Right renal cortex interstitium (tissue), 3 donors: ENCODE measurements around the gene IWS1. TPM values are rescaled to one million over a fixed set of nuclear protein-coding genes. Genes with fewer than 3 reads are reported as not detected.

ENCODE experiments used
- DNase-seq, 3 donors: peaks; one replicate each; pipeline ENCODE4 v3.0.0-alpha.2; 2013; ENCODE audit warnings: low read depth in 3 of 3, low spot score in 2 of 3
- polyA plus RNA-seq, 3 donors: library from polyadenylated mRNA; unstranded; fragments of 120-200 nt; gene quantifications; one replicate each; pipeline ENCODE4 v1.2.1, GENCODE V29; 2013; ENCODE audit not compliant: insufficient read length in 3 of 3

The IWS1 gene
- polyA plus RNA-seq, 3 donors: 72.3 to 77.6 (median 76.5) TPM

DNA sequence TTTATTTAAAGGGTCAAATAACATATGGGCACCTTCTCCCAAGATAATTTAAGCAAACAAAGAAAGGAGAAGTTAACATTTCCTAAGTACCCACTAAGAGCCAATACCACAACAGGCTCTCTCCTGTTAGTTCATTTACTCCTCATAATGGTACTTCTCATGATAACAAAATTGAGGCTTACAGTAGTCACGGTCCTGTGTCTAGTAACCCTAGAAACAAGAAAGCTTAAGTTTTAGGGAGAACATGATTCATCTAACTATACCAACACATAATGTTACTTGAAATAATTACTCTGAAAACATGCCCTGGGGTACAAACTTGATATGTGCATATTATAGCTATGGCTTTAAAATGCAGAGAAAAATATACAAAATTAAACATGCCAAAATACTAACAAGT is 19.8 kb downstream of the IWS1 start:
- no peak for DNase-seq

DNA sequence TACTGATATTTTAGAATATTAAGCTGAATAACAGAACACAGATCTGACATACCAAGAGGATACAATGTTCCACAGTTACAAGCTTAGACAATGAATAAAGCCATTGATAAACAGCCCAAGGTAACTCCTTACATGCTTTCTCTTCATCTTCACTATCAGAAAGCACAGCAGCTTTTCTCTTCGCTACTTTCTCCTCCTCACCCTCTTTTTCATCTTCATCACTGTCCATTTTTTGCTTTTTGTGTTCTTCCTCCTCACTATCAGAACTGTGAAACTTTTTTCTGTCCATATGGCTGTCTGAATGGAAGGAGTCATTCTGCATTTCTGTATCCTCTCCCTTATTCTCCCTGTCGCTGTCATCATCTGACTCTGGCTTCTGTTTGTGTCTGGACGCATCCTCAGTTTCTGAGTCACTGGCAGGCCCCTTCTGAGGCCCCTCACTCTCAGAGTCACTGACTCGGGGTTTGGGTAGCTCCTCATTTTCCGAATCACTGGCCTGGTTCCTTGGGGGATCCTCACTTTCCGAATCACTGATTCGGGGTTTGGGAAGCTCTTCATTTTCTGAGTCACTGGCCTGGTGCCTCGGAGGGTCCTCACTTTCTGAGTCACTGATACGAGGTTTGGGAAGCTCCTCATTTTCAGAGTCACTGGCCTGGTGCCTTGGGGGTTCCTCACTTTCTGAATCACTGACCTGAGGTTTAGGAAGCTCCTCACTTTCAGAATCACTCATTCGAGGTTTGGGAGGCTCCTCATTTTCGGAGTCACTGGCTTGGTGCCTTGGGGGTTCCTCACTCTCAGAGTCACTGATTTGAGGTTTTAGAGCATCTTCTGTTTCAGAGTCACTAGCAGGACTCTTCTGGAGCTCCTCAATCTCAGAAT is 21.5 kb downstream of the IWS1 start:
- no peak for DNase-seq

DNA sequence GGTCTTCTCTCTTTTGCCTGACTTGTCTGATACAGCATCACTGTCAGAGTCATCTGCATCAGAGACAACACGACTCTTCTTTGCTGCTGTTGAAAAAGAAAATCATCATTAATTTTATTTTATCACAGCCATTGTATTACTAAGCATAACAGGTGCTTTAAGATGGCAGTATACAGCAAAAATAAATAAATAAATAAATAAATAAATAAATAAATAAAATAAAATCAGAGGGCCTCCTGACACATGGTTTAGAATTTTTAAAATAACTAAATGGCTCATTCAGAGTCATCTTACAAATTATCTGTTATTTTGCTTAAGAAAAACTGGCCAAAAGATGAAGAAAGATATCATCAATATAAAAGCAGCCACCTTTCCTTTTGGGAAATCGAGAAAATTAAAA is 22.8 kb downstream of the IWS1 start:
- DNase-seq: no peak

DNA sequence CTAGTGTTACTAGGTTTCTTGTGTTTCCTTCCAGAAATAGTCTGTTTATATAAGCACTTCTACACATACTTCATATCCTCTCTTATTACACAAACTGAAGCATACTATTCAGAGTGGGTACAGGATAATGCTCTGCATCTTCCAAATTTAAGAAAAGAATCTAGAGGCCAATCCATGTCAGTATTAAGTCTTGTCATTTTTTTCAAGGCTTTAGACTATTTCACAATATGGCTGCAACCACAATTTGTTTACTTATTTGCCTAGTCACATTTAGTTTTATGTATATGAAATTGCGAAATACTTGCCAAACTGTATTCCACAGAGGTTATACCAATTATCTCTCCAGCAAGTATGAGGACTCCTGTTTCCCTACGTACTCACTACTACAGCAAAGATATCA is 27.9 kb downstream of the IWS1 start:
- no peak for DNase-seq

DNA sequence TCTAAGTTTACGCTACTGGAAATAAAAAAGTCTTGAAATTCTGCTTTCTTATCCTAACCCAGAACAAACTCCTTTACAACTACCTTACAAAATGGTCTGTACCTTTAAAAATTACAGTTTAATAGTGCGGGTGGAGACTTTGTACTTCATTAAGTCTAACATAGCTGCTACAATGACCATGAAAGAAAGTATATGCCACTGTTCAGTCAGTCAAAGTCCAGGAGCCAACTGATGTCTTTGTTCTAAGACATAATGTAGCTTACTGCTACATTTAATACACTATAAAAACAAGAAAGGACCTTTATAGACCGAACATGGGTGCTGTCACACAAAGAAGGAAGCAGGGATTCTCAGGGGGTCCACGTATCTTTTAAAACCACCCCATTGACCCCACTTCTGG is 36.0 kb downstream of the IWS1 start:
- DNase-seq: no peak

DNA sequence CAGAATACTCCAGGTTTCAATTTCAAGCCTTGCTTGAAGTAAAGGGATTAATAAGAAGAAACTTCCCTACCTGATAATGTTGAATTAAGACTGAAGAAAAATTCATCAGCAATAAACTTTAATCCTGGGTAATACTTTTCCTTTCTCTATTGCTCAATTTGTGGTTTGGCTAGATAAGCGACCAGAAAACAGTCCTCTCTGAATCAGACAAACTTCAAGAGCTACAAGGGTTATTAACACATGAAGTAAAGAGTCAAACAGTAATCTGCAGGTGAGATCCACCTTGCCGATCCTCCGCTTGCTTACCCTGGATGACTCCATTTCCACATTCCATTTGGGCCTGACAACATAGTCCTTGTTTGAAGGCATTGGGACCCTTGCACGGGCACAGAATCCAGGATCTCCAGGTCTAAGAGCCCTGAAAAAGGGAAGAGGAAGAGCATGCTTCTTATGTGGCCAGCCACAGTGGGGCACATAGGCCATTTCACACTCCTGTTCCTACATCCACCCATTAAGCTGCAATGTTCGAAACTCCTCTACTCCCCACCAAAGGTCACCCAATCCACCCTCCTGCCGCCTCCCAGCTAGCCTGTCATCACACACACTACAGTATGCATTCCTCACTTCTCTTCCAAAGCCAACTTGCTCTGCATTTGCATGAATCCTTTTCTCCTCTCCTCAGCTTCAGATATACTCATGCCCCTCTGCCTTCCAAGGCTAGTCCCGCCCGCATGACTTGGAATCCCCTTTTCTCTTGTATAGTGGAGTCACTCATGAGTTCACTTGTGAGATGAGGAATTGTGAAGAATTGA is 39.8 kb downstream of the IWS1 start:
- DNase-seq: no peak

DNA sequence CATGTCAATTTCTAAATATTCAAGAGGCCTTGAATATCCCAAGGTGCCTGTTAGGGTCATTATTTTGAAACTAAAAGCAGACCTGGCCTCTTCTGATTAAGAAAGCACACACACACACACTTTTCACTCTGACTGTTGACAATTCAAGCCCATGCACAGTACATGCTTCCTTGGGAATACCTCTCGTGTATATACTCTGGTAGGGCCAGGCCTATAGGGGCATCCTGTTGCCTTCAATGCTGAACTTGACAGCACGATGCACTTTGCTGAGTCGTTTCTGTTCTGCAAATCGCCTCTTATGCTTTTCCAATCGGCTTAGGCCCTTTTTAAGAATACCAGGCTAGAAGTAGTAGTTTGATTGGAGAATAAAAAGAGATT is 40.6 kb downstream of the IWS1 start:
- no peak for DNase-seq

DNA sequence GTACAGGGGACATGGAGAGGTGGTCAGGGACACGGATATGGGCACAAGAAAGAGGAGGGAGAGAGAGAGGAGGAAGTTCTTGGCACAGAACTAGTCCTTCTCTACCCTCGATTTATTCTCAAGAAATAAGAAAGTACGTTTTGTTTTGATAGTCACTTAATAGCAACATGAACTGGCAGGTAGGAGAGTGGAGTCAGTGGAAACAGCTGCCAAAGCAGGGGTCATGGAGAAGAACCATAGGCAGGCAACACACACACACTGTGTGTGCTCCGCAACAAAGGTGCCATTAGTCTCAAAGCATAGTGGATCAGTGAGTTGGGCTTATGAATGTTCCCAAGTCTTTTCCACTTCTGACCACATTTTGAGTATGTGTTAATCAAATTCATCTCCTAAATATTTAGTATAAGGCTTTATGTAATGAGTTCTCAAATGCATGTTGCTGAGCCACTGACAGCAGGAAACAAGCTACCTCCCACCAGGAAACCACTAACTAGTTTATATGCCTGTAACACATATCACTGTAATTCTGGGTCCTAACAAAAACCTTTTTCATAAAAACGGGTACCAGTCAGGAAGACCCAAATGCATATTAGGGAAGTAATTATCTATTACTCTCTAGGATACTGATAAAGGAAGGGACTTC is 41.1 kb downstream of the IWS1 start:
- no peak for DNase-seq

DNA sequence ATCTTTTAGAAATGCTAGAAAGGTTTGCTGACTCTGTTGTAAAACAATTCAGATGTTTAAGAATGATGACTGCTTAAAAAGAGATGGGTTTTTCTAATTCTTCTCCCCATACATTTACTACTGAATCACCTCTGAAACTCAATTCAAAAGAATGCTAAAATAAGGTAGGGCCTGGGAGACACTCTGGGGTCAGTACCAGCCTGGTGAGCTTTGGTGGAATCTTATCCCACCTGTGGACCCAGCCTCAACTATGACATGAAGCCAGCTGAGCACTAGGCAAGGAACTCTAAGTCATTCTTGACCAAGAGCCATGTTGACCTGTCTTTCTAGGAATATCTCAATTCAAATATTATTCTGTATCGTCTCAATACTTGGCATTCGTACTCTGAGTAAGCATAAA is 44.3 kb downstream of the IWS1 start:
- DNase-seq: no peak

DNA sequence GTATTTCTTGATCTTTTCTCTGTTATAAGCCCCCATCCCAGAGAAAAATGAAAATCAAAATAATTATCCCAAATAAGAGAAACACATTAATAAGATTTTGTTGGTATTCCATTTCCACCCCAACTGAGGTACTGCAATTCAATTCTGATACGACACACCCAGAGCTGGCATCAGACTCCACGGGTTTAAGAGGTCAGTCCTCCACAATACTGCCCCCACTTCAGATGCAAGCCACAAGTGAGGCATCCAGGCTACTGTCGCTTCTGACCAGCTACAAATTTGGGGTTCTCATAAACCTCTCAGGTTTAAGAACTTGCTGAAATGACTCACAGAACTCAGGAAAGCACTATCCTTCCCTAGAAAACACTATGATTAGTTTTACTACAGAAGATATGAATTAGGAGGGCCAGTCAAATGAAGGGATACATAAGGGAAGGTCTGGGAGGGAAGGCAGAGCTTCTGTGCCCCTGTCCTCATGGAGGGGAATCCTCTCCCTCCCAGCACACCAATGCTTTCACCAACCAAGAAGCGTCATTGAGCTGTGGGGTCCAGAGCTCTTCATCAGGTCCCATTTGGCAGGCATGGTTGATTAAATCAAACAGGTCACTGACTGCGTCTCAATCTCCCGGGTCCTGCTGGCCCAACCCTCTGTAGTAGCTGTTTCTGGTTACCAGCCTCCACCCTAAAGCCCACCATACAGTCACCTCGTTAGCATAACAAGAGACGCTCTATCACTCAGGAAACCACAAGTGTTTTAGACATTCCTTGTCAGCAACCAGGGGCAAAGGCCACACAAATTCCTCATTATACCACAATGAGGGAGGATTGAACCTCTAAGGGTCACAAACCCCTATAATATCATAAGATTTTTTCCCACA is 46.2 kb downstream of the IWS1 start:
- no peak for DNase-seq

DNA sequence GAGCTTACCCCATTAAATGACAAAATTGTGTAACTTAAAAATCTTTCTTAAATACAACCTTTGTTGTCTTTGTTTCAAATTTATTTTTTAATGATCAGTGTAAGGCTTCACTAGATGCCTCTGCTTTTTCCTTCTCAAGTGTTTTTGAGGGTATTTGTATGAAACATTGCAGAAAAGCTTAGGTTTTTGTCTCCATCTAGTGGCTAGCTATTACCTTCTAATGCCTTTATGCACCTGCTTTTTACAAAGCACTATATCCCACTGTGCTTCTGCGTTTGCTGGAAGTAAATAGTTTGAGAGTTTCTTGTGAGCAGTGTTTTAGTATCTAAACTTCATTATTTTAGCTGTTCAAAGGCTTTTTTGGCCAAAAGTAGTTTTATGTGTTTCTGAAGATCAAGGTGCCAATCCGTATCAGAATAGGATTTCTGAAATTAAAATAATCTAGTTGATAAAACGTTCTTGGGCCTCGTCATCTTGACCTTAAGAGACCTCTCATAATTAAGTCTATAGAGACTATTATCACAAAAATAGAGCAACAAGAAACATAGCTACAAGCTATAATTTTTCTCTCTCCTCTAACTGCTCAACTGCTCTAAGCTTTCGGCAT is 47.0 kb downstream of the IWS1 start:
- peak; percentile 45 to 62 (median 57) for DNase-seq

DNA sequence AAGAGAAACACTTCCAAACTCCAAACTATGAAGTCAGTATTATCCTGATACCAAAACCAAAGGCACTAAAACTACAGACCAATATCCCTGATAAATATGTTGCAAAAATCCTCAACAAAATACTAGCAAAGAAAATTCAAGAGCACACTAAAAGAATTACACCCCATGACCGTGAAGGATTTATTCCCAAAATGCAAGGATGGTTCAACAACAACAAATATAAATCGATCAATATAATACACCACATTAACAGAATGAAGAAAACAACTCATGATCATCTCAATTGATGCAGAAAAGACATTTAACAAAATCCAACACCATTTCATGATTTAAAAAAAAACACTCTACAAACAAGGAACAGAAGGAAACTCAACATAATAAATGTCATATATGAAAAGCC is 50.5 kb downstream of the IWS1 start:
- DNase-seq: no peak

DNA sequence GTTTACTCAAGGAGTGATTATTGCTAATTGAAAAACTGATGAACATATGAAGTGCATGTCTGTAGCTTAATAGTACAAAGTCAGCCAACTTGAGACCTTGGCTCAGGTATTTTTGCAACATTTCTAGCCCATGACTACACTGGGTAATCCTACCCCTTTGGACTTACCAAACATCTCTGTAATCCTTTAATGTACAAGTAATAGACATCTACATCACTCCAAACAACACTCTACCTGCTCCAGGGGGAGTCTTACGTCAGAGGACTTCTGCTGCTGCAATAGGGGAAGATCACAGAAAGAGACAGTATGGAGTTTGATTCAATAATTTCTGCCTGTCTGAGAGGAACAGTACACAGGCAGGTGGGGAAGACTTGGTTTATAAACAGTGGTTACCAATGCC is 54.0 kb downstream of the IWS1 start:
- no peak for DNase-seq

DNA sequence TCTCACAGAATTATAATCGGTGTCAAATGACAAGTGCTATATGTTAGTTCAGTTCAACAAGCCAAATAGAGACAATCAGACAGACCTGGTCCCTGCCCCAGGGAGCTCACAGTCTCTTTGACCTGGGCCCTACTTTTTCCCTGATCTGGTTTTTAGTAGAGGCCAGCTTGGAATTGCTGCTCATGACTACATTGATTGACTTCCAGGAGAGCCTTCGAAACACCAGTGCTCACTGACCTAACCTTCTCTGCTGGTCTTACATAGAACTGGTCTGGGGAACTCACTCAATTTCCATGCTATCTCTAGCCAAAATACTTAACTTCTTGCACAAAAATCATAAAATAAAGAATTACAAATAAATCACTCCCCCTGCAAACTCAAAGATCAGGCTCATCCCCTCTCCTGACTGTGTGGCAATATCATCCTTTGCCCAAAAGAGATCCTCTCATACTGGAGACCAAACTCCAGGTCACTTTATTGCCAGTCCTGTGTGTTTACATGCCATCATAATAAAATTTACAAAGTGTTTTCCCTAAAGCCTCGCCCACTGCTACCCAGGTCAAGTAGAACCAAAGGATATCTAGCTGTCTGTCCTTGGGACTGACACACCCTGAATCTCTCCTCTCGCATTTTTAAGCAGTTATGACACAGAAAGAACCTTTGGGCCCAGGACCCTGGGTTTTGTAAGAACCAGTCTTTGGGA is 54.9 kb downstream of the IWS1 start:
- no peak for DNase-seq

DNA sequence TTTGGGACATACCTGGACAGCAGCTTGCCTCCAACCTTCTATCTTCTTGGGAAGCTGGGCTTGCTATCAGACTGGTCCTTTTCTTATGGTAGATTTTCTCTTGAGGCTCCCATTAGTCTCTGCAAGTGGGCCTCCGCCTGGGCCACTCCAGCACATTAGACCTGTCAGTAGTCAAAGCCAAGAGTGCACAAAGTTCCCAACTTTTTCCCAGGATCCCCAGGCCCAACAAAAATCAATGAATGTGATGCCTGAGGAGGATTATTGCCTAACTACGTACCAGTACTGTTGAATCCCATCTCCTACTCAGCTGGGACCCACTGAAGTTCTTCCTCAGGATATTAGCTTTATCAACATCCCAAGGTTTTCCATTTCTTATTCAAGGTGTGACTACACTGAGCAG is 56.3 kb downstream of the IWS1 start:
- no peak for DNase-seq

DNA sequence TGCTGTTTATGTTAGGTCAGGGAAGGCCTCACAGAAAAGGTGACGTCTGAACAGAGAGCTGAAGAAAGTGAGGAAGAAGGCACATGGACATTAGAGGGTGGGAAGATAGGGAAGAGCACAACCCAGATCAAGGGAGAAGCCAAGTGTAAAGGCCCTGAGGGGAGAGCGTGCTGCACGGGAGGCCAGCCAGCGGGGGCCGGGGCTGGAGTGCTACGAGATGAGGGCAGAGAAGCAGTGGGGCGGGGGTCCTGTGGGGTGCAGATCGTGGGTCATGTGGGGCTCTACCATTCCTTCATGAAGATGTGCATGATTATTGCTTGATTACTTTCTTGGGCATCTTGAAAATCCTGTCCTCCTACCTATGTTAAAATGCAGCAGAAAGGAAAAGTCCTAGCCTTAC is 57.2 kb downstream of the IWS1 start:
- DNase-seq: no peak

DNA sequence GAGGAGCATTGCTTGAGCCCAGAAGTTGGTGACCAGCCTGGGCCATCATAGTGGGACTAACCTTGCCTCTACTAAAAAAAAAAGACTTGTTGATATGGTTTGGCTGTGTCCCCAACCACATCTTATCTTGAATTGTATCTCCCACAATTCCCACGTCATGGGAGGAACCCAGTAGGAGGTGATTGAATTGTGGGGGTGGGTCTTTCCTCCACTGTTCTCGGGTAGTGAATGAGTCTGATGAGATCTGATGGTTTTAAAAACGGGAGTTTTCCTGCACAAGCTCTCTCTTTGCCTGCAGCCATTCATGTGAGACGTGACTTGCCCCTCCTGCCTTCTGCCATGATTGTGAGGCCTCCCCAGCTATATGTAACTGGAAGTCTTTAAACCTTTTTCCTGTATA is 61.0 kb downstream of the IWS1 start:
- DNase-seq: no peak

DNA sequence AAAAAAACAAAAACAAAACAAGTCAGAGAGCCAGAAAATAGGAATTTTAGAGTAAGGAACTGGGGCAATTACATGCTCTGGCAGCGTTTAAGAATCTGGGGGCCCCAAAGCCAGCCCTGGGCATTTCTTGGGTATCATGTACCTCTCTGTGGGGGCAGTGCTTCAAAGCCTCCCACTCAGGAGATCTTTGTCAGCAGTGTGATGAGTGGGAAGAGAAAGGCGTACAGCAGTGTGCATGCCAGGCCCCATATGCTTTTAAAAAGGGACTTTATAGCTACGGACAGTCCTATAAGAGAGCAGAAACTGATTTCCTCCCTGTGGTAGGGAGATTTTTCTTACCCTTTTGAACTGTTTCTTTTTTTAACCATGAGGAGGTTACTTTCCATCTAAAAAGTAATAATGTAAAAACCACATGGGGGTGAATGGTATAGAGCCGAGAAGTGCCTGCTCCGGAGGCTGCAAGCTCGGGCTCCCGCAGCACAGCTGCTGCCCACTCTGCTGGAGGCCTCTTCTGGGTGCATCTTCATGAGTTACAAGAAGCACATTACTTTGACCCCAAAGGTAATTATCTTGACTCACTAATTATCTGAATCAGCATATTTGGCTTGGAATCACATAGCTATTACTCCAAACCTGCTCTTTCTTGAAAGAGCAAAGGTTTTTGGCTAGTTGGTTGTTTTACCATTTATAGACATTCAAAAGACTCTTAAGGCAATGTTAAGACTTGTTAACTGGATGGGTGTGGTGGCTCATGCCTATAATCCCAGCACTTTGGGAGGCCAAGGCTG is 61.6 kb downstream of the IWS1 start:
- no peak for DNase-seq
